Skin of body (tissue), 2 donors: ENCODE results near the gene RCAN1. TPM values are rescaled to one million over a fixed set of nuclear protein-coding genes. Genes with fewer than 3 reads are reported as not detected.
"Not testable (repeated sequence)": the region's sequence is repeated elsewhere in the genome, so short reads cannot be mapped to it uniquely, and the experiment has no call there.

Experiments used
- DNase-seq: peaks from one replicate; lab custom pipeline; 2025; lab: John Stamatoyannopoulos, UW
- total RNA-seq: library from RNA; depleted of rRNA; stranded (reverse); fragments of >200 nt; gene quantifications from one replicate; pipeline ENCODE4 v1.2.3, GENCODE V29; 2014

Gene RCAN1
- total RNA-seq, 1 donor from 2014 or later = 33.9 TPM

DNA sequence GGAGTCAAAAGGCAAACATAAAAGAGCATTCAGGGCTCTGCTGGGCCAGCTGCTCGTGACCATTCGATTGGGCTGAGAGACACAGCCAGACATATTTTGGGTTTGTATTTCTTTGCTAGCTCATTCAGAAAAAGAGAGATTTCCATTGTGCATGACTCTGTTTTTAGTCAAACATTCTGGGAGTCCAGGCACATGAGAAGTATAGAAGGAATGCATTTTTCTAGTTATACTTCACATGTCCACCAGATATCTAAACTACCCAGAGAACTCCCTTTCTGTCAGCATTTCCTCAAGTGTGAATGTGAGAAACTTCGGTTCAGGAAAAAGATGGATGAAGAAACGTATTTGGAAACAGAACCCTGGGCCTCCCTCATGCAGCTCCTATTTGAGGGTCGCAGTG, 96.6 kb downstream of the RCAN1 start:
- DNase-seq = no peak

DNA sequence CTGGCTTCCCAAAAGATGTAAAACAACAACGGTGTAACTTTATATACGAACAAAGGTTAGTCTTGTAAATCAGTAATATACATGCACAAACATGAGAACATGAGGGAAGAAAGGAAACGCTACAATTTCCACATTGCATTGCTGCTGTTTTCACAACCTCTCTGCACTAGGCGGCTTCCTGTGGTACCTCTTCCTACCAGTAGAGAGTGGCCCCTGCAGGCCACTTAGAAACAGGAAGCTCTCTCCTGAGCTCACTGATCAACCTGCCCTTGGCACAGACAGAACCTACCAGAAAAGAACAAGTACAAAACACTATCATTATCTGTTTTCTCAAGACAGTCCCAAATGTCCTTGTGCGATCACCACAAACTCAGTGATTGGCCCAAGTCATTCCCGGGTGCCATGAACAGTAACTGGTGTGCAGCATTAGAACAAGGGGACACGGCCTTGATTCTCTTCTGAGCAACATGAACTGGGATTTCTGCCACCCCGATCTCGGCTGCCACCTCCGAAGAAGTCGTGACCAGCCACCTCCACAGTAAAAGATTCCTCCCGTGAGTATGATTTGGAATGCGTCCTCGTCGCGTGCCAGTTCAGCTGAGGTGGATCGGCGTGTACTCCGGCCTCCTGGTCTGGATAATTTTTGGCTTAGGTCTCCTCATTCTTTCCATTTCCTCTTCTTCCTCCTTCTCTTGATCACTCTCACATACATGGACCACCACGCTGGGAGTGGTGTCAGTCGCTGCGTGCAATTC, 97.2 kb downstream of the RCAN1 start:
- no peak for DNase-seq

DNA sequence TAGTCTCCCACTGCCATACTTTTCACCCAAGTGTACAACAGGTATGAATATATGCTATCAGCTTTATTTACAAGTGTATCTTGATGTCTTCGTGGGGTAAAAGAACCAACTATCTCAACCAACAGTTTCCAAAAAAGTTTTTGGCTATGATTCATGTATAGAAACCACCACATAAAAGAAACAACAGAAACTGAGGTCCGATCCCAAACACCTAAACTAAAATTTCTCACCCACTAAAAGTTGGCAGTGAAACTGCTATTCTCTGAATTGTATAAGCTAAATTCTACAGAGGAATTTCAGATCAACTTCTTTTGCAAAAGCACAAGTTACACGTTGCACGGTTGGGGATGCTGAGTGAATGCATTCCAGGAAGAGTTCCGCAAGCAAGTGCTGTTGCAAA, 97.9 kb downstream of the RCAN1 start:
- DNase-seq = no peak

DNA sequence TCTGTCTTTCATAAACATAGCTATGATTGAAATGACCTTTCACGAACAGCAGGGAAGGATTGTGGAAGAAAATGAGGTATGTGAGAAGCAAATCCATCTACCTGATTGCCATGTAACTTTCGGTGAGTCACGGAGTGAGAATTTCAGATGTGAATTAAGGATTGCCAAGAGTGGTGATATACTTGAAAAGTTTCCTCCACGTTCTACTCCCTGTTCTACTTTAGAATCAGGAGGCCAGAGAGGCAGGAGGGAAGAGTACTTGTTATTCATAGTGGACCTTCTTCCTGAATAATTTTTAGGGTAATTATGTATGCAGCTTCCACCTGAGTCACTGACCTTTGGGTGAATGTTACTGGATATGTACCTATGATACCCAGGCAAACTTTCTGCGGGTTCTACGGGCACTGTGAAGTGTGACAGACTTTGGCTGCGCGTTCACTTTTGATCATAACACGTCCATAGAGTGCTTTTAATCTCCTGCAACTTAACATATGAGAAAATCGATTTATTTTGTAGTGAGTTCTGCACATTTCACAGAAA, 100.3 kb downstream of the RCAN1 start:
- DNase-seq = no peak

DNA sequence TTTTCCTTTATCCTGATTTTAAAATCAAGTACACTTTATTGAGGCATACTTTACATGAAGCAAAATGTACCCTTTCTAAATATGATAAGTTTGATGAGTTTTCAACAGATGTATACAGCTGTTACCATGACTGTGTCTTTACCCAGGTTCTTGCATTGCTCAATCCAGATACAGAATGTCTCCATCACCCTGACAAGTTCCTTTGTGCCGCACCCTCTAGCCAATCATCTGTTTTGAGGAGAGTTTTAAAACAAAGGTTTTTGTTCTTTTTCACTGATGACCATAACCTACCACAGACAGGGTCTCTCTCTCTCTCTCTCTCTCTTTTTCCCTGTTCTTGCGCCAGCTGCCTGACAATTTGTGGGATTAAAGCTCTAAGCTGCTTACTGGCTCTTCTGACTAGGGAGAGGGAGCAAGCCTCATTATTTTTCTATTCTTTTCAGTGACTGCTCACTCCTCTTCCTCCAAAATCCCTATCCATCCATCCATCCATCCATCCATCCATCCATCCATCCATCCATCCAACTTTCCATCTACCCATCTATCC, 101.7 kb downstream of the RCAN1 start:
- no peak for DNase-seq

DNA sequence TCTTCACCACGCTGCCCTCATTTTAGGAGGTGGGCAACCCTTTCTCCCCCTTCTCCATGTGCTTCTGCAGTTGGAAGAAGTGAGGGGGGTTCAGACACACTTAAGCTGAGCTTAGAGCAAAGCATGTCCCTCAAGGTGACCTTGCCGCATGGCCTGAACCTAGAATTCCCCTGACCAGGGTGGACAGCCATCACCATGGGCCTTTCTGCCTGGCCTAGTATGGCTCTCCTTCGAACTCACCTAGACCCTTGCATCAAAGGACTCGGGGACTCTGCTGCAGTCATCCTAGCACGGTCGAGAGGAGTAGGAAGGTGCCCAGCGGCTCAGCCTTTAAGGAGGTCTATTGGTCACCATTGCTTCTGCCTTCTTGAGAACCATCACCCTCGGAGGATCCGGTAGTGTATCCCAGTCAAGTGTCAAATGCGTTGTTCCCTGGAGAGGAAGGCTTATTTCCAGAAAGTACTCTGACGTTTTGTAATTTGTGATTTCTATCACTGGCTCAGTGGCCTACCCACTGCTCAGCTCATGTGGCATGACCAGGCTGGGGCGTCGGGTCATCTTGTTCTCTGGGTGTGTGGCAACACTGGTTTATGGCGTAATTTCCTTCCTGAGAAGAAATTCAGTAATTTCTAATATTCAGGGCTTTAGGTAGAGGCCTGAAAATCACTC, 103.0 kb downstream of the RCAN1 start, which contains the start of gene KCNE1:
Gene KCNE1, minus strand, starts transcription at position 424 of the 669 bp plus-strand sequence. CDS start 62,576 bp downstream, outside the sequence.
- DNase-seq = no peak

DNA sequence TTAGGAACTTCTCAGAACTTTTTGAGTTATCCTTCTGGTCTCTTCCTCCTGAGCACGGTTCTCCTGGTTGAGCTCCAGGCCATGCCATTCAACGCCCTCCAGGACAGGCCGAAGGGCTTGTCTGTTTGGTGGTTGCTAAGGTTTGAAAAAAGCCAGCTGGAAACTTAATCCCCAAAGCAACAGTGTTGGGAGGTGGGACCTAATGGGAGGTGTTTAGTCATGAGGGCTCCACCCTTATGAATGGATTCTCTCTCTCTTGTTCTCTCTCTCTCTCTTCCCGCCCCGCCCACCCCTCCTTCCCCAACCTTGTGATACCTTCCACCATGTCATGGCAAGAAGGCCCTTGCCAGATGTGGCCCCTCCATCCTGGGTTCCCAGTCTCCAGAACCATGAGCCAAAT, 103.7 kb downstream of the RCAN1 start:
- DNase-seq = no peak

DNA sequence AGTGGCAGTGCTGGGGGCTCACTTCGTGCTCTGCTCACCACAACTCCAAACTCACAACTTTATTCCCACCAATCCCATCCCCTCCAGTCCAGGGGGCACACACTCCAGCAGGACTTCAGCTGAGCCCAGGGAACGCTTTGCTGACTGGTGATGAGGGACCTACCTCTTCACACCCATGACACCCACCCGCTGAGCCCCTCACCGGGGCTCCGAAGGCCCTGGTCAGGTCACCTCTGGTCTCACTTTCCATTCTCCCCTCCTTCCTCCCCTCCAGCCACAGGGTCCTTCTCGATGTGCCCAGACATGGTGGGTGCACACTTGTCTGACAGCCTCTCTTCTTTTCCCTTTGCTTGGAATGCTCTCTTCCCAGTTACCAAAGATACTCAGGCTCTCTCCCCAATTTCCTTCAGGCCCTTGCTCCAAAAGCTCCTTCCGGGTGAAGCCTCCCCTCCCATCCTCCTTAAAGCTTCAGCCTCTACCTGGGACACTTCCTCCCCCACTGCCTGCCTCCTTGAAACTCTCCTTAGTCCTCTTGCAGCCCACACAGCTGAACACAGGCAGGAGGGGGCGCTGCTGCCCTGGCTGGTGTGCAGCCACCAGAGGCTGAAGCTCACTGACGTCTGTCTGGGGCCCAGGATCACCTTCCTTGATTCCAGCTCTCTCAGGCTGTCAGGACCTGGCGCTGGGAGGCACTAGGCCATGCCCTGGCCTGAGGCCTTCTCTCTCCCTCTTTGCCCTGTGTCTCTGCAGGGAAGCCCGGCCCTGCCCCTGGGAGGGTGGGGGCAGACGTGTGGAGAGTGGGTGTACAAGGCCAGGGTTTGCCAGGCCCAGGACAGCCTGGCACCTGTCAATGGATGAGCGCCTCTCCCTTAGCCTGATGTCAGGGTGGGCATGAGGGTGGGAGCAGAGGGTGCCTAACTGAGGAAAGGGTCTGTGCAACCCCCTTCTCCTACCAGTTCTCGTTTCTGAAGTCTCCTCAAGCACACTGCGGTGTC, 104.5 kb downstream of the RCAN1 start:
- peak; percentile 15 for DNase-seq

DNA sequence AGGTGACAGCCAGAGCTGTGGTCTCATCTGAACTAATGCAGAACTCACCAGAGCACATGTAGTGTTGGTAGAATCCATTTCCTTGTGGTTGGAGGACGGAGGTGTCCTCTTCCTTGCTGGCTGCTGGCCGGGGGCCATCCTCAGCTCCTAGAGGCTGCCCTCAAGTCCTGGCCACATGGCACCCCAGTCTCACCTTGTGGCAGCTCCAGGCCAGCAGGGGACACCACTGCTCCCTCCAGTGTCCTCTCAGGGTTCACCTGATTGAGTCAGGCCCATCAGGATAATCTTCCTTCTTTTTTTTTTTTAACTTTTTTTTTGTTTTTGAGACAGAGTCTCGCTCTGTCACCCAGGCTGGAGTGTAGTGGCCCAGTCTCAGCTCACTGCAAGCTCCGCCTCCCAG, 105.8 kb downstream of the RCAN1 start:
- DNase-seq = no peak

DNA sequence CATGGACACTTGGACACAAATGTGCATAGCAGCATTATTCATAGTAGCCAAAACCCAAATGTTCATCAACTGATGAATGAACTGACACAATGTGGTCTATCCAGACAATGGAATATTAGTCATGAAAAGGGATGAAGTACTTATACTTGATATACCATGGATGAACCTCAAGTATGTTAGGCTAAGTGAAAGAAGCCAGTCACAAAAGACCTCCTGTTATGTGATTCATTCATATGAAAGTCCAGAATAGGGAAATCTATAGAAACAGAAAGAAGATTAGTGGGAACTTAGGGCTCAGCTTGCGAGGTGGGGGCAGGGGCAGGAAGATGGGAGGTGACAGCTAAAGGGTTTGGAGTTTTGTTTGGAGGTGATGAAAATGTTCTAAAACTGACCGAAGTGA, 110.3 kb downstream of the RCAN1 start:
- no peak for DNase-seq

DNA sequence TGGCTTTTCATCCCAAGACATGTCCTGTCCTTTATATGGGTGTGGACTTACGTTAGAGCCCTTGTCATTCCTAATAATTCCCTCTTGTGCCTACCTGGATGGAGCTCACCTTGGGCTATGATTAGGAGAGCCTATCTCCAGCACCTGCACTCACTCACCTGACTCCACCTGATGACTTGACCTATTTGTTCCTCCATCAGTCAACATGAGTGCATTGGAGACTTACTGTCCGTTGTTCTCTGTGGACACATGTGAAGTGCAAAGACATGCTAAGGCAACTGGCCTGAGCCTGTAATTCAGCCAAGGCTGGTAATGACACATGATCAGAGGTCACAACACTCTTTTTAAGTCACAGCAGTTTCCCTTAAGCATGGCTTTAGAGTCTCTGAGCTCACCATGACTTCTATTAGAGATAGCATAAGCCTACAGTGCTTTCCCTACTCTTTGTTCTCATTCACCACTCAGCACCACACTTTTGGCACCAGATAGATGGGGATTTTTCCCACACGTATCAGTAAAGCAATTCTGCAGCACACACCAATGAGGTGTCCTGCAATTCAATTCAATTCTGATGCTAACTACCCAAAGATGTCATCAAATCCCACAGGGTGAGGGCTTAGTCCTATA, 112.3 kb downstream of the RCAN1 start:
- no peak for DNase-seq

DNA sequence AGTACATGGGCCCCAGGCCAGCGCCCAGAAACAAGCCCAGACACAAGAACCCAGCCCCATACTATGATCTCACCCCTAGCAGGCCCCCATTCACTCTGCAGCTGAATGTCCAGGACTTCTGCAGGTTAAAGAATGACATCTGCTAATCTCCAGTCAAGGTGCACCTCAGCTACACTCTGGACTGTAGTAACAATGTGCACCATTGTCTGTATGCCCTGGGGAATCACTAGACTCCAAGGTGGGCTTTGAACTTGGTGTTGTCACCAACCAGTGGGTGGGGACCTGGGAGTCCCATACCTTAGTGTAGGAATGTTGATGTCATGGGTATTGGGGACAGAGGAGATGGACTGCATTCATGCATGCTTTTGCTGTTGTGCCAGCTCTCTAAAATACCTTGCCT, 113.2 kb downstream of the RCAN1 start:
- no peak for DNase-seq

DNA sequence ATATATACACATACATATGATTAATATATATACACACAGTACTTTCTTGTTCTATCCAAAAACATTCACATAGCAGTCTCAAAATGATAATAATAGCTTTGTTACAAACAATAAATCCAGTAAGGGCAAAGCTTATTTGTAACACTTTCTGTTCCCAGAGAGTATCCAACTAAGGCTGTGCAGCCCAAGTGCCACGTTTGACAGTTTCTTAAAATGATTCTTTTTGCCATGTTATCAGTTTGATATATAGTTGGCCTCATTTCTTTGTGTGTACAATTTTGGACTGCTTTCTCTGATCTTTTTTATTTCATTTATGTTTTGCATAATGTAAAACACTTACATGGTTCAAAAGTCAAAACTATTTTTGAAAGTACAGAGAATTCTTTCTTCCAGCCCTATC, 114.7 kb downstream of the RCAN1 start:
- DNase-seq = no peak

DNA sequence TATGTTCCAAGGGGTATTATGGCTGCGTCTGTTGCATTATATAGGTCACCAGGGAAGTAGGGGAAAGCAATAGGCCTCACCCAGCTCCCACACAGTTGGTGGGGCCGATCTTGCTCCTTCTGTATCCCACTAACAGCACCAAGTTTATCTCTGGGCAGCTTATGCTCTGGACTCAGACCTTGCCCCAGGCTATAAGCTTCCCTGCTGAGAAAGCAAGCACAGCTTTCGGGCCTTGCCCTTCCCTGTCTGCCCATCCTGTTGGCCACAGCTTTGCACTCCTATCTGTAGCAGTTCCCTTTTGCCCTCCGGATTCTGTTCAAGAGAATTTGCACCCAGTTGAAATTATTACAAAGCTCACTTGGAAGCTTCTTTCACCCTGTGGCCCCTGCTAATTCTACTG, 115.8 kb downstream of the RCAN1 start:
- DNase-seq = no peak

DNA sequence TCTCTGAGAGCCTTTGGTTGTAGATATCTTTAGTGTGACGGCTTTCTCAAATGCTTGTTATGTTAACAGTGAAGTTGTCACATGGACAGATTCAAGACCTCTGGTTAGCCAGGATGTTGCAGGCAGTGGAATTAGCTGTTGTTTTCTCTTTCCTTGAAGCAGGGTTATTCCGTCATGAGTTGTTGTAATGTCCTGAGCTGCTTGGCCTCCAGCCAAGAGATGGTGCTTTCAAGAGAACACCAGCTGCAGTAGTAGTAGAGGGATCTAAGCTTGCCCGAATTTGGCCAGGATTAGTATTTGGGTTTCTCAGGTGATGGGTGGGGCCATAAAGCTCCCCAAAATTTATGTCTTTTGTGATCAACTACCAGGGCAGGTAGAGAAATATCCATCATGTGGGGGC, 116.3 kb downstream of the RCAN1 start:
- no peak for DNase-seq

DNA sequence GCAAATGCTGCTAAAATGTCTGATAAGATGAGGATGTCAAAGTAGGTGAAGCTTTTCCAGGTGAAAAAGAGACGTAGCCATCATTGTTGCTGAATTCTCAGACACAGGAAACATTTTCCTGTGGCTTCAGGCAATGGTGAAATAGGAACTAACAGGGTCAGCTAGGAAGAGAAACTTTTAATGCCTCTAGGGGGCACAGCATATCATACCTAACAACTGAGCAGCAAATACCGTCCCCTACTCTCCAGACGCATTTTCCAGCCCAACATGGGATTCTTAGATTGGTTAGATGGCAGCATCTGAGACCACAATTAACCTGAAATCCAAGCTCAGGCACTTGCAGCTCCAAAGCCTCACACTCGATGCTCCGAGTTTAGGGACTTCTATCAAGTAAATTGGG, 131.1 kb downstream of the RCAN1 start:
- not testable (repeated sequence) for DNase-seq

DNA sequence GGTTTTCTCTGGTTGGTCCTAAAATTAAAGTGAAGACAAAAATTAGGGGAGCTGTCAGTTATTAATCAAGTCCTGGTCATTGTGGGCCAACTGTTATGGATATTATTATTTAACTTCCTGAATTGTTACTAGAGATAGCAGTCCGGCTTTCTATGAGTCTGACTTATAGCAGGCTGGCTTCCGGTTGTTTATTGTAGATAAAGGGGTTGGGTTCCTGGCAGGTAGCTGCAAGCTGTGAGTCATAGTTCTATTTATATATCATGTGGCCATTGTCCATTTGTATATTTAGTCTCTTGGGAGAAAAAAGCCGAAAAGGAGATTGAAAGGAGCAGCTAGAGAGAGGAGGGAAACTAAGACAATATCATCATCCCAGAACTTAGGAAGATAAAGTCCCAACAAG, 131.5 kb downstream of the RCAN1 start:
- not testable (repeated sequence) for DNase-seq

DNA sequence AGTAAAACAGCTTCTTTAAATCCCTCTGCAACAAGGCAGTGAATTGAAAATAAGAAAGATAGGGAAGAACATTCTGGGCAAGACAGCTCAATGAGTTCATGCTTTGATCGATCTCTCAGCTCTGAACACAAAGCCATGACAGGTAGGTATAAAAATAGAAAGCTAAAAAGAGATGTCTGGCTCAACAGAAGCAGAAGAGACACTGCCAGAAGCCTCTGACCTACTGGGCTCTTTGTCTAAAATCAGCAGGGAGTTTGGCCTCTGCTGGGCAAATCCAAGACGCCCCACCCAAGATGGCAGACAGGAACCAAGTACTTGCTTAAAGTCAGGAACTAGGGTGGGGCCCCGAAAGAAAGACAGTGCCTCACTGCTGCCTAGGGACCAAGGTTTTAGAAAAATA, 147.6 kb downstream of the RCAN1 start:
- DNase-seq = not testable (repeated sequence)
